ENCODE data around the gene BCKDK. TPM values are rescaled to one million over a fixed set of nuclear protein-coding genes. Genes with fewer than 3 reads are reported as not detected.

BCKDK gene
- total RNA-seq, 1 experiment from 2014 or later: 57.0 TPM

DNA sequence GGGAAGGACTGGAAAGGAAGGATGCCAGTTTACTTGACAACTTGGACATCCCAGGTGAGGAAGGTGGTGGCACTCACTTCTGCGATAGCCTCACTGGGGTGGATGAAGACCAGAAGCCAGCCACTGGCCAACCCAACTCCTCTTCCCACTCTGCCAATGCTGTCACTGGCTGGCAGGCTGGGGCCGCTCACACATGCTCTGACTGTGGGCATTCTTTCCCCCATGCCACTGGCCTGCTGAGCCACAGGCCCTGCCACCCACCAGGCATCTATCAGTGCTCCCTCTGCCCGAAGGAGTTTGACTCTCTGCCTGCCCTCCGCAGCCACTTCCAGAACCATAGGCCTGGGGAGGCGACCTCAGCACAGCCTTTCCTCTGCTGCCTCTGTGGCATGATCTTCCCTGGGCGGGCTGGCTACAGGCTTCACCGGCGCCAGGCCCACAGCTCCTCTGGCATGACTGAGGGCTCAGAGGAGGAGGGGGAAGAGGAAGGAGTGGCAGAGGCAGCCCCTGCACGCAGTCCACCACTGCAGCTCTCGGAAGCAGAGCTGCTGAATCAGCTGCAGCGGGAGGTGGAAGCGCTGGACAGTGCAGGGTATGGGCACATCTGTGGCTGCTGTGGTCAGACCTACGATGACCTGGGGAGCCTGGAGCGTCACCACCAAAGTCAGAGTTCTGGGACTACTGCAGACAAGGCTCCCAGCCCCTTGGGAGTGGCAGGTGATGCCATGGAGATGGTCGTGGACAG, 29.4 kb upstream of the BCKDK start:
- Histone ChIP-seq H2BK12ac (ENCODE audit: insufficient read length, low read depth, low read length) (no peak overlapping the region), H2AK5ac (ENCODE audit: insufficient read length, low read length) (no peak overlapping the region), H2BK20ac (ENCODE audit: low read depth, low read length, poor library complexity, severe bottlenecking) (no peak overlapping the region), H3K9me3 (ENCODE audit: control insufficient read depth, low read depth, low read length) (no peaks in the 10 kb centered on the region), H3K18ac (ENCODE audit: insufficient read length, low read depth, low read length) (no peak overlapping the region), H3T11ph (ENCODE audit: low read length) (no peak overlapping the region), H3K79me2 (ENCODE audit: insufficient read depth, low read length) (peaks cover 2% of the 10 kb centered on the region; the same call in 1 of the 2 replicates), H2BK5ac (ENCODE audit: insufficient read length, low read length) (no peak overlapping the region), H3K14ac (ENCODE audit: insufficient read depth, low read length) (no peak overlapping the region), H3K4ac (ENCODE audit: low read depth, low read length) (no peak overlapping the region), H3K9ac (ENCODE audit: extremely low read depth, insufficient read length, low read length) (no peak overlapping the region), H3K56ac (ENCODE audit: insufficient read length, low read depth, low read length) (no peak overlapping the region), H3K27me3 (ENCODE audit: insufficient read depth, low read length) (no peaks in the 10 kb centered on the region), H3K23me2 (ENCODE audit: insufficient read length, low read depth, low read length, poor library complexity, severe bottlenecking) (no peaks in the 10 kb centered on the region), H3K4me2 (ENCODE audit: insufficient read depth, insufficient read length, low read length) (no peak overlapping the region), H2AFZ (ENCODE audit: low read length) (no peak overlapping the region), H2BK120ac (ENCODE audit: low read depth, low read length, poor library complexity, severe bottlenecking) (no peak overlapping the region), H4K91ac (ENCODE audit: insufficient read length, low read depth, low read length) (no peak overlapping the region), H4K8ac (replicated peaks; ENCODE audit: insufficient read length, low read depth, low read length) (no peak overlapping the region), H3K27ac (ENCODE audit: insufficient read length, low read depth, low read length) (no peak overlapping the region), H2BK15ac (ENCODE audit: low read depth, low read length) (no peak overlapping the region), H3K4me1 (ENCODE audit: insufficient read depth, low read length) (no peaks in the 10 kb centered on the region), H4K20me1 (ENCODE audit: control insufficient read depth, insufficient read depth, insufficient read length) (peaks cover 4% of the 10 kb centered on the region), H3K23ac (ENCODE audit: insufficient read length, low read depth, low read length) (no peak overlapping the region), H4K5ac (ENCODE audit: insufficient read length, low read depth, low read length) (no peak overlapping the region), H3K79me1 (ENCODE audit: insufficient read depth, low read depth, low read length, poor library complexity, severe bottlenecking) (no peaks in the 10 kb centered on the region)
- Mint-ChIP-seq H3K9me3 (no peaks in the 10 kb centered on the region), H3K4me3 (no peak overlapping the region; a peak in 1 of 5 replicates), H3K36me3 (ENCODE audit: insufficient read depth in 1 of 3, low read depth in 3 of 3) (peaks cover 31 to 61% (median 57%) of the 10 kb centered on the region in 3 experiments; a peak in 6 of 7 replicates), H3K4me1 (peaks cover 7 to 11% of the 10 kb centered on the region in 2 experiments), H3K27me3 (ENCODE audit: low read depth) (no peaks in the 10 kb centered on the region), H3K27ac (no peak overlapping the region)
- no CpG with 5 or more reads among the region's 15 CpGs for WGBS (ENCODE audit: extremely low coverage, insufficient read length, low lambda C conversion rate)
- TF ChIP-seq, protein P1, sequence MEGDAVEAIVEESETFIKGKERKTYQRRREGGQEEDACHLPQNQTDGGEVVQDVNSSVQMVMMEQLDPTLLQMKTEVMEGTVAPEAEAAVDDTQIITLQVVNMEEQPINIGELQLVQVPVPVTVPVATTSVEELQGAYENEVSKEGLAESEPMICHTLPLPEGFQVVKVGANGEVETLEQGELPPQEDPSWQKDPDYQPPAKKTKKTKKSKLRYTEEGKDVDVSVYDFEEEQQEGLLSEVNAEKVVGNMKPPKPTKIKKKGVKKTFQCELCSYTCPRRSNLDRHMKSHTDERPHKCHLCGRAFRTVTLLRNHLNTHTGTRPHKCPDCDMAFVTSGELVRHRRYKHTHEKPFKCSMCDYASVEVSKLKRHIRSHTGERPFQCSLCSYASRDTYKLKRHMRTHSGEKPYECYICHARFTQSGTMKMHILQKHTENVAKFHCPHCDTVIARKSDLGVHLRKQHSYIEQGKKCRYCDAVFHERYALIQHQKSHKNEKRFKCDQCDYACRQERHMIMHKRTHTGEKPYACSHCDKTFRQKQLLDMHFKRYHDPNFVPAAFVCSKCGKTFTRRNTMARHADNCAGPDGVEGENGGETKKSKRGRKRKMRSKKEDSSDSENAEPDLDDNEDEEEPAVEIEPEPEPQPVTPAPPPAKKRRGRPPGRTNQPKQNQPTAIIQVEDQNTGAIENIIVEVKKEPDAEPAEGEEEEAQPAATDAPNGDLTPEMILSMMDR (conservative IDR thresholded peaks at IDR 0.05): no peak
- DNase-seq: no peak

All from H9 (cell line).